GM23248 (cell line): ENCODE results near the gene SYPL2. TPM values are rescaled to one million over a fixed set of nuclear protein-coding genes. Genes with fewer than 3 reads are reported as not detected.

Experiments
- DNase-seq: peaks from one replicate; pipeline ENCODE4 v3.0.0-alpha.2; 2015
- H2AFZ ChIP-seq: fragments of 200-600 bp; sonication (generic); 2 replicates; pipeline ENCODE4 v1.6.1; 2016; ENCODE audit warnings: antibody characterized with exemption
- H3F3A ChIP-seq: fragments of 200-600 bp; sonication (generic); 2 replicates; pipeline ENCODE4 v1.6.1; 2016; ENCODE audit warnings: mild to moderate bottlenecking, antibody characterized with exemption, mixed run types; ENCODE audit not compliant: insufficient read depth
- H3K27ac ChIP-seq: fragments of 200-600 bp; sonication (generic); 2 replicates; pipeline ENCODE4 v1.5.1; 2016; ENCODE audit warnings: mild to moderate bottlenecking
- H3K27me3 ChIP-seq: fragments of 200-600 bp; sonication (generic); replicated peaks from 2 replicates; pipeline ENCODE4 v1.6.1; 2016; ENCODE audit warnings: mild to moderate bottlenecking; ENCODE audit not compliant: insufficient read depth
- H3K36me3 ChIP-seq: fragments of 200-600 bp; sonication (generic); 2 replicates; pipeline ENCODE4 v1.6.1; 2016; ENCODE audit warnings: low read depth, mild to moderate bottlenecking
- H3K4me1 ChIP-seq: fragments of 200-600 bp; sonication (generic); 2 replicates; pipeline ENCODE4 v1.6.1; 2016; ENCODE audit warnings: mild to moderate bottlenecking; ENCODE audit not compliant: insufficient read depth
- H3K4me2 ChIP-seq: fragments of 200-600 bp; sonication (generic); one replicate; pipeline ENCODE4 v1.6.1; 2016; ENCODE audit warnings: mild to moderate bottlenecking; ENCODE audit not compliant: unreplicated experiment
- H3K4me3 ChIP-seq: fragments of 200-600 bp; sonication (generic); 2 replicates; pipeline ENCODE4 v1.5.1; 2016; ENCODE audit warnings: mild to moderate bottlenecking
- H3K79me2 ChIP-seq: fragments of 200-600 bp; sonication (generic); 2 replicates; pipeline ENCODE4 v1.6.1; 2016; ENCODE audit warnings: mild to moderate bottlenecking; ENCODE audit not compliant: insufficient read depth
- H3K9ac ChIP-seq: fragments of 200-600 bp; sonication (generic); 2 replicates; pipeline ENCODE4 v1.6.1; 2016; ENCODE audit warnings: mild to moderate bottlenecking
- H3K9me2 ChIP-seq: fragments of 200-600 bp; sonication (generic); 2 replicates; pipeline ENCODE4 v1.6.1; 2016; ENCODE audit warnings: mixed run types, mild to moderate bottlenecking, moderate library complexity; ENCODE audit not compliant: insufficient read depth
- H3K9me3 ChIP-seq: fragments of 200-600 bp; sonication (generic); one replicate; pipeline ENCODE4 v1.6.1; 2017; ENCODE audit warnings: low read depth
- H4K20me1 ChIP-seq: fragments of 200-600 bp; sonication (generic); 2 replicates; pipeline ENCODE4 v1.6.0; 2016; ENCODE audit not compliant: insufficient read depth
- EZH2 ChIP-seq: fragments of 200-600 bp; sonication (generic); IDR thresholded peaks from 2 replicates; pipeline ENCODE4 v1.6.1; 2018; ENCODE audit warnings: antibody characterized with exemption, mild to moderate bottlenecking; ENCODE audit not compliant: insufficient read depth, poor library complexity, severe bottlenecking
- EZH2phosphoT487 ChIP-seq: fragments of 200-600 bp; sonication (generic); IDR thresholded peaks from 2 replicates; pipeline ENCODE4 v1.6.1; 2018; ENCODE audit warnings: antibody characterized with exemption, moderate library complexity, mild to moderate bottlenecking, low read depth; ENCODE audit not compliant: insufficient read depth
- WGBS, 2 experiments: methylation state at CpG; one replicate each; pipeline ENCODE4 v1.1.6; 2015 to 2017; ENCODE audit warnings: low lambda C conversion rate in 2 of 2, low coverage in 1 of 2; ENCODE audit errors: missing lambda C conversion rate in 2 of 2; 5-methylcytosine and 5-hydroxymethylcytosine counted together
- in situ Hi-C: fragments of 300-500 bp; cut with MboI; formaldehyde crosslinking; loops from 2 replicates; pipeline ENCODE4 v1.15.0; 2020
- polyA plus RNA-seq: library from polyadenylated mRNA; unstranded; fragments of >200 nt; fragmentation: Nextera tagmentation; extraction: Ambion mirVana; gene quantifications from 2 replicates; pipeline ENCODE4 v1.2.1, GENCODE V29; 2016
- total RNA-seq: library from RNA; depleted of rRNA; stranded (reverse); fragments of >200 nt; shearing (Covaris generic); gene quantifications from 2 replicates; pipeline ENCODE4 v1.2.3, GENCODE V29; 2014

The SYPL2 gene
- total and polyA plus RNA-seq, 2 experiments from 2014 or later = 0.11 to 0.38 TPM

DNA sequence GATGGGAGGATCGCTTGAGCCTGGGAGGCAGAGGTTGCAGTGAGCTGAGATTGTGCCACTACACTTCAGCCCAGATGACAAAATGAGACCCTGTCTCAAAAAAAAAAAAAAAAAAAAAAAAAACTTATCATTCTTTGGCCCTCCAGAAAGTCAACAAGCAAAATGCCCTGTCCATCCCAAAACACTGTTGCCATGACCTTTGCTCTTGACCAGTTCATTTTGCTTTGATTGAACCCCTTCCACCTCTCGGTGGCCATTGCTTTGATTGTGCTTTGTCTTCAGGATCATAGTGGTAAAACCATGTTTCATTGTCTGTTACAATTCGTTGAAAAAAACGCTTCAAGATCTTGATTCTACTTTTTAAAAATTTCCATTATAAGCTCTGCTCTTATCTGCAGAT is 8.5 kb upstream of the SYPL2 start:
- no peak overlapping the region for H2AFZ ChIP-seq
- H4K20me1 ChIP-seq = no peaks in the 10 kb centered on the region
- in situ Hi-C loops = no loop called here
- peaks cover 13% of the 10 kb centered on the region for H3K27me3 ChIP-seq
- no peak for DNase-seq
- H3K9me2 ChIP-seq = no peaks in the 10 kb centered on the region
- TF ChIP-seq EZH2 = no peak
- TF ChIP-seq EZH2phosphoT487 = no peak
- H3K36me3 ChIP-seq = no peaks in the 10 kb centered on the region
- no peaks in the 10 kb centered on the region for H3K4me1 ChIP-seq
- H3K9ac ChIP-seq = no peak overlapping the region
- no peaks in the 10 kb centered on the region for H3F3A ChIP-seq
- no peak overlapping the region for H3K4me3 ChIP-seq
- no peak overlapping the region for H3K27ac ChIP-seq
- H3K4me2 ChIP-seq = no peak overlapping the region
- H3K9me3 ChIP-seq = no peaks in the 10 kb centered on the region
- no peaks in the 10 kb centered on the region for H3K79me2 ChIP-seq
- 54 to 56% methylated on average over 4 of the region's 4 CpGs for WGBS, 2 experiments

DNA sequence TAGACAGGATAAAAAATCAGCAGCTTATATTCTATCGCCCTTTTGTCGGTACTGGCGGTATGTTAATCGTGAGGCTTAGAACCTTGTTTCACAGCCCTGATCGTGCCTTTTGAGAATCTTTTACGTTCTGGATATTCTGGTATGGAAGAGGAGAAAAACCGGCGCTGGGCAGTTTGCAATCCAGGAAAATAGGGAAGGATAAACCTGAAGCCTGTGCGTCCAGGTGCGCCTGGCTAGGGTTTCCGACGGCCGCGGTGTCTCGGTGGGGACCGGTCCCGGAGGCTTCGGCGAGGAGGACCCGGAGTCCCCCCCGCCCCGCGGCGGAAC is 258 bp upstream of the SYPL2 start:
- TF ChIP-seq EZH2phosphoT487 (no peak), EZH2 (no peak)
- H3K9ac ChIP-seq = peak overlapping the region; percentile 52
- DNase-seq = peak; percentile 33
- peaks cover 70% of the 10 kb centered on the region for H3K27me3 ChIP-seq
- no peaks in the 10 kb centered on the region for H3K4me1 ChIP-seq
- peak overlapping the region; percentile 66 for H3K4me3 ChIP-seq
- H3K9me2 ChIP-seq = no peaks in the 10 kb centered on the region
- no peaks in the 10 kb centered on the region for H3F3A ChIP-seq
- H2AFZ ChIP-seq = peak overlapping the region; percentile 81
- H4K20me1 ChIP-seq = no peaks in the 10 kb centered on the region
- H3K36me3 ChIP-seq = no peaks in the 10 kb centered on the region
- no peaks in the 10 kb centered on the region for H3K79me2 ChIP-seq
- in situ Hi-C loops = no loop called here
- no peak overlapping the region for H3K27ac ChIP-seq
- 2 to 4% methylated on average over 9 to 24 of the region's 24 CpGs for WGBS, 2 experiments
- H3K4me2 ChIP-seq = peak overlapping the region; percentile 67
- no peaks in the 10 kb centered on the region for H3K9me3 ChIP-seq

DNA sequence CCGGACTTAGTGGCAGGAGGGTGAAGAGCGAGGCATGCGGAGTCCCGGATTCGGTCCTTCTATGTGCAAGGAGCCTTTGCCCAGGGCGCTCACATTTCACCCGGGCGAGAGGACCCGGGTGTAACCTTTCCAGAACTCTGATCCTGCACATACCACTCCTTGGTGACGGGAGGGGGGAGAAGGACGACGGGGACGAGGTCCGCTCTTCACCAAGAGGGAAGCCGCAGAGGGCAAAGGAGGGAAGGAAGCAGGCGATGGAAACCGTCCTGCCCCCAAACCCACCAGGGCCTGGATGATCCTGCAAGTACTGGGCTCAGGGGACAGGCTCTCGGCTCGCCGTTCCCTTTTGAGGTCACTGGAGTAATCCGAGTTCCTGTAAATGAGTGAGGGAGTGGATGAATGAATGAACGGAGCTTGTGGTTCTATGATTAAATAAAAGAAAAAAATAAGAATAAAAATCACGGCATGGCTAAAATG is 993 bp downstream of the SYPL2 start:
- Histone ChIP-seq H3K9me3 (no peaks in the 10 kb centered on the region), H3K9me2 (no peaks in the 10 kb centered on the region), H3F3A (no peaks in the 10 kb centered on the region), H3K27me3 (peaks cover 80% of the 10 kb centered on the region), H3K9ac (no peak overlapping the region), H3K36me3 (no peaks in the 10 kb centered on the region), H3K79me2 (no peaks in the 10 kb centered on the region), H3K4me2 (no peak overlapping the region), H3K4me3 (no peak overlapping the region), H3K27ac (no peak overlapping the region), H4K20me1 (no peaks in the 10 kb centered on the region), H2AFZ (no peak overlapping the region), H3K4me1 (no peaks in the 10 kb centered on the region)
- no peak for TF ChIP-seq EZH2
- no peak for TF ChIP-seq EZH2phosphoT487
- in situ Hi-C loops = no loop called here
- no peak for DNase-seq
- 47 to 65% methylated on average over 10 to 22 of the region's 23 CpGs for WGBS, 2 experiments

DNA sequence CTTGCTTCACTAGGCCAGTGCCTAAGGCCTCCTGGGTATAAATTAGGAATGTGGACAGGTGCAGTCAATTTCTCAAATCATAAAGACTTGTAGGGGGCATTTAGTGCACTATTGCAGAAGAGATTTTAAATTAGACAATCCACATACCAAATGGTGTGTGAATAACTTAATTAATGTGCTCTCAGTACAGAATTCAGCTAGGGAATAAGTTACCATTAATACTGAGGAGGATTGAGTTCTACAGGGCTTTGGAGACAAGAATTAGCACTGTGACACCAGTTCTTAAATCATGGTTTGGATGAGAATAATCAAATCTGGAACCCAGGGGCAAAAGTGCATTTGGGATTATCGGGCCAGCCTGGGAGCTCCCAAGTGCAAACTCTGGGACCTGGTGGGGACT is 1.7 kb downstream of the SYPL2 start:
- in situ Hi-C loops = no loop called here

DNA sequence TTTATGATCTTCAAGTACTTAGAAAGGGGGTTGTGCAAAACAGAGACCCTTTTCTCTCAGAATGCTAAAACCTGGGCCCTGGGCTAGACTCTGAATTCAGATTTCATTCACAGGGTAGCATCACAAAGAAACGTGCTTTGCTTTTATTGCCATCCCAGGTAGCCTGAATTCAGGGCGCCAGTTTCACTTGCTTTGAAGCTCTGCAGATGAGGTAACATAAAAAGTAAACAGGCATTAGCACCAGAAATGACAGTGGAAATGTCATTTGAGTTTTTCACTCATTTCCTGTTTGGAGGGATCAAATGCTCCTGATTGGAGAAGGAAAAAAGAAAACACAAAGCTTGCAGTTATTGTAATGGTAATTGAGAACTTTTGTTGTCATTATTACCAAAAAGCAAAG is 2.6 kb downstream of the SYPL2 start:
- in situ Hi-C loops = no loop called here
- Histone ChIP-seq H3K9me3 (no peaks in the 10 kb centered on the region), H3K9ac (no peak overlapping the region), H3K27me3 (peaks cover 71% of the 10 kb centered on the region), H3K4me2 (no peak overlapping the region), H3K4me3 (no peak overlapping the region), H4K20me1 (no peaks in the 10 kb centered on the region), H3F3A (no peaks in the 10 kb centered on the region), H3K79me2 (no peaks in the 10 kb centered on the region), H3K4me1 (no peaks in the 10 kb centered on the region), H3K36me3 (no peaks in the 10 kb centered on the region), H3K27ac (no peak overlapping the region), H3K9me2 (no peaks in the 10 kb centered on the region), H2AFZ (no peak overlapping the region)
- TF ChIP-seq EZH2 = no peak
- no peak for TF ChIP-seq EZH2phosphoT487
- WGBS, 2 experiments = 6 to 7% methylated on average over 2 of the region's 2 CpGs
- no peak for DNase-seq

More for the DNA sequence above, 1.7 kb downstream of the SYPL2 start:
- no peak overlapping the region for H3K27ac ChIP-seq
- 37 to 47% methylated on average over 1 of the region's 1 CpG for WGBS, 2 experiments
- H3K9ac ChIP-seq = no peak overlapping the region
- H3K9me3 ChIP-seq = no peaks in the 10 kb centered on the region
- H3K4me3 ChIP-seq = no peak overlapping the region
- no peaks in the 10 kb centered on the region for H3K79me2 ChIP-seq
- H3K36me3 ChIP-seq = no peaks in the 10 kb centered on the region
- peaks cover 73% of the 10 kb centered on the region for H3K27me3 ChIP-seq
- H3K9me2 ChIP-seq = no peaks in the 10 kb centered on the region
- TF ChIP-seq EZH2 (no peak), EZH2phosphoT487 (no peak)
- H3K4me1 ChIP-seq = no peaks in the 10 kb centered on the region
- no peak overlapping the region for H2AFZ ChIP-seq
- no peaks in the 10 kb centered on the region for H3F3A ChIP-seq
- no peaks in the 10 kb centered on the region for H4K20me1 ChIP-seq
- H3K4me2 ChIP-seq = no peak overlapping the region
- no peak for DNase-seq
